Kidney (tissue), 14 donors: ENCODE data around the gene LIPC. TPM values are rescaled to one million over a fixed set of nuclear protein-coding genes. Genes with fewer than 3 reads are reported as not detected.

ENCODE experiments used
- DNase-seq, 5 donors: peaks; one replicate each; pipeline ENCODE4 v3.0.0-alpha.2; 2013 to 2020
- FAIRE-seq: peaks from 2 replicates; lab custom pipeline; 2012; peaks lifted over from hg19 to GRCh38; lab: Jason Lieb, UNC
- H3K27ac ChIP-seq, 2 donors: one replicate each; pipeline ENCODE4 v1.7.0; 2013; ENCODE audit warnings: low read depth in 2 of 2, low read length in 2 of 2, inconsistent platforms in 1 of 2
- H3K27me3 ChIP-seq: one replicate; pipeline ENCODE4 v1.7.1; 2013; ENCODE audit warnings: low read length, inconsistent platforms; ENCODE audit not compliant: control insufficient read depth, insufficient read depth
- H3K36me3 ChIP-seq, 3 donors: one replicate each; pipeline versions ENCODE4 v1.7.0 to v1.7.1; 2013; ENCODE audit warnings: low read length in 3 of 3, control low read depth in 1 of 3, inconsistent platforms in 1 of 3; ENCODE audit not compliant: insufficient read depth in 3 of 3, control insufficient read depth in 2 of 3
- H3K4me1 ChIP-seq, 3 donors: one replicate each; pipeline versions ENCODE4 v1.7.0 to v1.7.1; 2013; ENCODE audit warnings: low read length in 3 of 3, inconsistent platforms in 1 of 3, low read depth in 1 of 3; ENCODE audit not compliant: control insufficient read depth in 2 of 3, insufficient read depth in 2 of 3
- H3K4me3 ChIP-seq, 3 donors: one replicate each; pipeline versions ENCODE4 v1.7.0 to v1.8.1; 2013; ENCODE audit warnings: low read length in 3 of 3, control low read depth in 1 of 3, inconsistent platforms in 1 of 3
- H3K9ac ChIP-seq, 3 donors: one replicate each; pipeline versions ENCODE4 v1.7.0 to v1.7.1; 2013; ENCODE audit warnings: low read length in 3 of 3, control low read depth in 1 of 3, inconsistent platforms in 1 of 3
- H3K9me3 ChIP-seq, 3 donors: one replicate each; pipeline versions ENCODE4 v1.7.0 to v1.7.1; 2013; ENCODE audit warnings: low read length in 3 of 3, control low read depth in 1 of 3, inconsistent platforms in 1 of 3; ENCODE audit not compliant: control insufficient read depth in 2 of 3, insufficient read depth in 1 of 3
- intact Hi-C: fragments of 100-400 bp; cut with DNase I; formaldehyde crosslinking; loops from one replicate; pipeline ENCODE4 v1.11.1; 2022
- polyA plus RNA-seq: library from polyadenylated mRNA; stranded (reverse); fragments of 350-450 nt; fragmentation: Illumina TruSeq; extraction: RNeasy Lipid Tissue Mini Kit (QIAGEN cat#74804); gene quantifications from one replicate; pipeline ENCODE4 v1.2.3, GENCODE V29; 2014; ENCODE audit warnings: low read depth, low replicate concordance; ENCODE audit not compliant: insufficient read depth
- total RNA-seq: library from RNA; stranded (reverse); fragmentation: NEBNext Ultra II Directional; extraction: Animal tissue kit (Norgen Biotek cat#: 25700); gene quantifications from one replicate; pipeline ENCODE4 v1.2.1, GENCODE V29; 2021
- TF ChIP-seq, protein P1 (sequence below): IDR thresholded peaks from 3 replicates; pipeline ENCODE4 v1.5.1; 2012; ENCODE audit warnings: mild to moderate bottlenecking, moderate library complexity, borderline replicate concordance; ENCODE audit not compliant: insufficient read depth; ENCODE audit errors: extremely low read depth
- donor health status: control.
- donor health status: control.
- donor health status: control.
- donor health status: control.
- donor health status: control.
- donor health status: DM: yes; HTN: yes; CAD: no.
- donor health status: Normal renal cell carcinoma (clear cell type).

LIPC gene
- total and polyA plus RNA-seq, 2 donors from 2014 or later: 9.9 to 21.6 TPM

DNA sequence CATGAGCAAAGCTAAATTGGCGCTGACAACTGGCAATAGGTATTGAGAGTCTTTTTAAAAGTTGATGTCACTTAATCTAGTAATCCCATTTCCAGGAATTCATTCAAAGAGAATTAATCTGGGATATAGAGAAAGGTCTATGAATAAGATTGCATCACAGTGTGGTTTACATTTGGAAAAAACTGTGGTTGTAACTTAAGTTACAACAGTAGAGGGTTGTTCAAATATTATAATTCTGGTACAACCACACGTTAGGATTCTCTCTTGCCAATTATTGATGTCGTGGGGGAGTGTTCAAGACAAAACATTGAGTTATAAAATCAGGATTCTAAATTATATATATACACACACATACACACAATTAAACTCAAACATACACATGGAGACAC, 79.8 kb downstream of the LIPC start:
- no peaks in the 10 kb centered on the region for H3K36me3 ChIP-seq
- H3K9ac ChIP-seq: no peak overlapping the region
- H3K4me3 ChIP-seq: no peak overlapping the region
- peaks cover 0 to 9% (median 0%) of the 10 kb centered on the region in 3 donors for H3K4me1 ChIP-seq
- intact Hi-C loops: no loop called here
- FAIRE-seq (no peak), DNase-seq (no peak)
- no peak overlapping the region for H3K27ac ChIP-seq
- TF ChIP-seq, protein P1, sequence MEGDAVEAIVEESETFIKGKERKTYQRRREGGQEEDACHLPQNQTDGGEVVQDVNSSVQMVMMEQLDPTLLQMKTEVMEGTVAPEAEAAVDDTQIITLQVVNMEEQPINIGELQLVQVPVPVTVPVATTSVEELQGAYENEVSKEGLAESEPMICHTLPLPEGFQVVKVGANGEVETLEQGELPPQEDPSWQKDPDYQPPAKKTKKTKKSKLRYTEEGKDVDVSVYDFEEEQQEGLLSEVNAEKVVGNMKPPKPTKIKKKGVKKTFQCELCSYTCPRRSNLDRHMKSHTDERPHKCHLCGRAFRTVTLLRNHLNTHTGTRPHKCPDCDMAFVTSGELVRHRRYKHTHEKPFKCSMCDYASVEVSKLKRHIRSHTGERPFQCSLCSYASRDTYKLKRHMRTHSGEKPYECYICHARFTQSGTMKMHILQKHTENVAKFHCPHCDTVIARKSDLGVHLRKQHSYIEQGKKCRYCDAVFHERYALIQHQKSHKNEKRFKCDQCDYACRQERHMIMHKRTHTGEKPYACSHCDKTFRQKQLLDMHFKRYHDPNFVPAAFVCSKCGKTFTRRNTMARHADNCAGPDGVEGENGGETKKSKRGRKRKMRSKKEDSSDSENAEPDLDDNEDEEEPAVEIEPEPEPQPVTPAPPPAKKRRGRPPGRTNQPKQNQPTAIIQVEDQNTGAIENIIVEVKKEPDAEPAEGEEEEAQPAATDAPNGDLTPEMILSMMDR: no peak
- no peaks in the 10 kb centered on the region for H3K9me3 ChIP-seq
- no peaks in the 10 kb centered on the region for H3K27me3 ChIP-seq

DNA sequence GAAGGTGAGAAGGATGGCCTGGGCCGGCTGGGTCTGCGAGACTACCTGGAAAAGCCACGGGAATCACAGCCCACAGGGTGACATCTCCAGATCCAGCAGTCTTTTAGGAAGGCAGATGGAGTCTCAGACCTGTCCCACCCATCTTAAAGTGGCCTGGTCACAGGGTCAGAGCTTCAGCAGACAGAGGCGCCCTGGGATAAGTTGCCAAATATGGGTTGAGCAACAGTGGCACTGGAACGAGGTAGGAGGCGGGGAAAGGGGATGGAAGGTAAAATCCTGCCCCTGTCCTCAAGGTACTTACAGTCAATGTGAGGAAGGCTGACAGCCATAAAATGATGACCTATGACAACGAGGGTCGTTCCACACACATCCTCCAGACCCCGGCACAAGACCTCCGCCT, 80.7 kb downstream of the LIPC start:
- Histone ChIP-seq H3K36me3 (no peaks in the 10 kb centered on the region), H3K9me3 (no peaks in the 10 kb centered on the region), H3K4me1 (no peaks in the 10 kb centered on the region), H3K27ac (no peak overlapping the region), H3K27me3 (no peaks in the 10 kb centered on the region), H3K4me3 (no peak overlapping the region), H3K9ac (no peak overlapping the region)
- TF ChIP-seq, protein P1: no peak
- DNase-seq (no peak), FAIRE-seq (no peak)
- intact Hi-C loops: no loop called here

DNA sequence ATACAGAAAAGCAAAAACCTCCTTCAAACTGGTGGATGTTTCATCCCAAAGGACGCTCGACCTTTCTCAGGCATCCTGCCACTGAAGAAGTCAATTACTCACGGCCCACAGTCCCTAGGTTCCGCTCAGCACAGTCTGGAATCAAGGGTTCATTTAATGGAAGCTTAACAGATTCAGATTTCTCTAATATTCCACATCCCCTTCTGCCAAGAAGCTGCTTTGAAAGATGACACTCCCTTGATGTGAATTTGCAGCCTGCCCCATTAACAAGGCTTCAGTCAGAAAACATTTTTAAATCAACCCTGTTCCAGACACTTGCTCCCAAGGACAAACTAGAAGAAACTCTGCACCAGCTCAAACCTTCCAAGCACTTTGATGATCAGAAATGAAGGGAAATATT, 81.2 kb downstream of the LIPC start:
- DNase-seq (no peak), FAIRE-seq (no peak)
- no peaks in the 10 kb centered on the region for H3K27me3 ChIP-seq
- intact Hi-C loops: no loop called here
- H3K36me3 ChIP-seq: no peaks in the 10 kb centered on the region
- TF ChIP-seq, protein P1: no peak
- H3K27ac ChIP-seq: no peak overlapping the region
- no peak overlapping the region for H3K9ac ChIP-seq
- no peaks in the 10 kb centered on the region for H3K4me1 ChIP-seq
- H3K9me3 ChIP-seq: no peaks in the 10 kb centered on the region
- no peak overlapping the region for H3K4me3 ChIP-seq

DNA sequence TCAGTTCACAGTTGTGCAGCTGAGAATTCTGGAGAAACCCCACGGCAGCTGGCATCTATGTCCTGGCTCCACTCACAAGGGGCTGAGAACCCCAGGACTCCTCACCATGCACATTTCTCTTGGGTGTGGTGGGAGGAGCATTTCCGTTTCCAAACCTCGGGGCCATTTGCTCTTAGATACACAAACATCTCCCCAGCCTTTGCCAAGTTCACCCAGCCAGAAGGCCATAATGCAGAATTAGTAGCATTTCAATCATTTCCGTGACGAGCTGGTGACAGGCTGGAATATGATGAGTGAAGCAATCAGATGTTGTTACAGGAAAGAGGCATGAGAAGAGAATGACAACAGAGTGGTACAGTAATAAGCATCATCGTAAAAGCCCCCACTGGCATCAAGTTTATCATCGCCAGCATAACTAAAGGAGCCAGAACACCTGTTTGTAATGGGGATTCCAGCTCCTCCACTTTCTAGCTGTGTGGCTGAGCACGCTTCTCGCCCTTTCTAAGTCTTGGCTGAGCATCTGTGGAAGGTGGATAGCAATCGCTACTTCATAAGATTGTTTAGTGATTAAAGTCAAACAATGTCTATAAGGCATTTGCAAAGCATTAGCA, 82.0 kb downstream of the LIPC start:
- H3K9me3 ChIP-seq: no peaks in the 10 kb centered on the region
- no peak overlapping the region for H3K9ac ChIP-seq
- H3K27me3 ChIP-seq: no peaks in the 10 kb centered on the region
- no peaks in the 10 kb centered on the region for H3K4me1 ChIP-seq
- FAIRE-seq (no peak), DNase-seq (no peak)
- TF ChIP-seq, protein P1: no peak
- H3K27ac ChIP-seq: no peak overlapping the region
- intact Hi-C loops: no loop called here
- no peak overlapping the region for H3K4me3 ChIP-seq
- H3K36me3 ChIP-seq: no peaks in the 10 kb centered on the region
